GM21447 (cell line): Measurements from ENCODE around the gene FBXO9.
"Not testable (repeated sequence)": the region's sequence is repeated elsewhere in the genome, so short reads cannot be mapped to it uniquely, and the experiment has no call there.

ENCODE experiments used
- ATAC-seq: cut with Tn5 transposase; IDR thresholded peaks from one replicate; pipeline ENCODE4 v1.9.1; 2021; ENCODE audit not compliant: unreplicated experiment

The FBXO9 gene

GRCh38 chr6:53045891-53046673 lies 19.1 kb upstream of the FBXO9 start:
- ATAC-seq = no peak

DNA sequence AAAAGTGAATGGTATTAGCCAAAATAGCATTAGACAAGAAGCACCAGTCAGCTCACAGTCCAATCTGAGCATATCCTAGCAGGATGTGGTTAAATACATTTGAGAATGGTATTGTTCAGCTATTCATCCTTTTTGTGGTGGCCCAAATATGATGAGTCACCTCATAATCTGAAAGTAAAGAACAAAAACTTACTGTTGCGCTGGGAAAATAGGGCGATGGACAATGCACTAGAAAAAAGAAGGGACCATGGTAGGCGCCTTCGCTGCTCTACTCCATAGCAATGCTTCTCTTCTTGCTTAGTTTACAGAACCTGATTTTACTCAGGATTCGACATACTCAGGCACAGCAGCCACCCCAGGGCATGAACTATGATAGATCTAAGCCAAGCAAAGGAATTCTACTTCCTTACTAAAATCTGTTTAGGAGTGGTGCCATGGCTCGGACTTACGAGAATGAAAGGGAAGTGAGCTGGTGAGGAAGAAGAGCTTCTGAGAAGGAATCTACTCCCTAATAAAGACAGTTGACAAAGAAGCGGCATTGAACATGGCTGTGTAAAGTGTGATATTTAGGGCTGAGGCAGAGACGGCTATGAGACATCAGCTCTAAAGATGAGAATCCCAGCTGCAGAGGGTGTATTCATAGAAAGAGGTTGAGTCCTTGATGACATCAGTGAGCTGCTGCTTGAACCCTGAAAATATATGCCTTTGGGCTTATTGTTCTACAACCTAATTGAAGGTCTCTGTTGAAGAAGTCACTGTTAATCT lies 16.6 kb upstream of the FBXO9 start:
- ATAC-seq = peak; percentile 92

GRCh38 chr6:53049415-53049814 lies 15.8 kb upstream of the FBXO9 start:
- ATAC-seq = no peak

DNA sequence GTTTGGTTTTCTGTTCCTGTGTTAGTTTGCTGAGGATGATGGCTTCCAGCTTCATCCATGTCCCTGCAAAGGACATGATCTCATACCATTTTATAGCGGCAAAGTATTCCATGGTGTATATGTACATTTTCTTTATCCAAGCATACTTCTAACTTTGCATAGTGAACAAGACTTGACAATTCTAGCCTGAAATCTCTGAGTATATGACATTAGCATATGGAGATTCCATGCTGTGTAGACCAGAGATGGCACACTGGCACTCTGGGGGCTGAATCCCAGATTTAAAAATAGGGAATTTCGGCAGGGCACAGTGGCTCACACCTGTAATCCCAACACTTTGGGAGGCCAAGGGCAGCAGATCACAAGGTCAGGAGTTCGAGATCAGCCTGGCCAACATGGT lies 13.1 kb upstream of the FBXO9 start:
- ATAC-seq = not testable (repeated sequence)

DNA sequence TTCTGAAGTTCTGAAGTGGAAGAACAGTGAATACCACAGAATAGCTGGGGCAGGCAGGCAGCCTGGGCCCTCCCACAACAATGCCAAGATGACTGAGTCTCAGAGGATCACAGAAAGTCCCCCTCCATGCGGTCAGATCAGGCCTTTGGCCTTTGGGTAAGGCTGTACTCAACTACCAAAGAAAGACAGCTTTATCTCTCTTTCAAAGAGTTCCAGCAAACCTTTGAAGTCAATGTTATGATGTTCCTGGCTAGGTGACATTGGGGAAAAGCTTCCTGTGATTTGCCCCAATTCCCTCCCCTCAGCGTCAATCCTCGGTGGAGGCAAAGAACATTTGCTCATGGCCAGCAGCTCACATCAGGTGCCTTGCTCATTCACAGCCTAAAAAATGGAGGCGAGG lies 10.7 kb upstream of the FBXO9 start:
- ATAC-seq = no peak

- ATAC-seq = no peak
These were observed 9.3 kb upstream of the FBXO9 start for GRCh38 chr6:53055873-53056272.

DNA sequence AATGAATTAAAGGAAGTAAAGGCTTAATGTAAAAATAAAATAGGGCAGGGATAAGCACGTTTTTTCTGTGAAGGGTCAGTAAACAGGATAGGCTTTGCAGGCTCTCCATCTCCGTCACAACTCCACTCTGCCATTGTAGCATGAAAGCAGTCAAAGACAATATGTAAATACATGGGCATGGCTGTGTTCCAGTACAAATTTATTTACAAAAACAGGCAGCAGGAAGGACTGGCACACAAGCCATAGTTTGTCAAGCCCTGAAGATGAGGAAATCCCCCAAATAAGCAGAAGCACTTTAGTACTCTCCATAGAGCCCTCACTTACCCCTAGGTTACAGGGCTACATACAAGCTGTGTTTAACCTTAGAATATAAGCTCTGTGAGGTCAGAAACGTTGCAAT lies 8.9 kb upstream of the FBXO9 start:
- ATAC-seq = no peak

DNA sequence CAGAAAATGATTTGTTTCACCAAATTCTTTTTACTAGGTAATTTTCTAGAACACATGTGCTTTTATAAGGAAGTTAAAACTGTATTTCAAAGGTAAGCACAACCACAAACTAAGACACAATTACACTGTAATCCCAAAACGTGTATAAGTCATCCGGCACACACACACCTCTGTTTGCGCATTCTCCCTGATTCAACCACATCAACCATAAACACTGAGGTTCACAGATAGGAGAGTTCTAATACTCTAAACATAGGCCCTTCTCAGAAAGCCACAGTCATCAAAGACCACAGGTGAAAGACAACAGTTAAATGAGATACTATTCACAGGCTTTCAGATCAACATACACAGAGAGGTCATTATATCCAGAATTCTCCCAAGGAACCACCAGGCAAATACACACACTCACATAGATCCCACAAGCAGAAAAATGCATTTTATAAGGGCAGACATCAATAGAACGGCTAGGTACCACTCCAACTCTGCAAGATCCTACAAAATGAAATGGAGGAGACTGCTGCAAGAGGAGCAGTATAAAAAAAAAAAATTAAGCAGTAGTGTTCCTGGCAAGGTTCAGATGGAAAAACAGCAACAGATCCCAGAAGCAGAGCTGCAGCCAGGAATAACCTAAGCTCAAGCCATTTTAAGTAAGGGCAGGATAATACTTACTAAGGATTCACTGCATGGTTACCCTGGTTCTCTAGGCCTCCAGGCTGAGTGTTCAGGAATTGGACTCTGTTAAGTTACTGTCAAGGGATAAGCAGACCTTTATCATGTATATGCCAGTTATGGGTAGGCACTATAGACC lies 6.6 kb upstream of the FBXO9 start:
- ATAC-seq = no peak

GRCh38 chr6:53059648-53060589 lies 5.3 kb upstream of the FBXO9 start:
- ATAC-seq = no peak

GRCh38 chr6:53062169-53062539 lies 3.0 kb upstream of the FBXO9 start:
- ATAC-seq = no peak

- ATAC-seq = not testable (repeated sequence)
These were observed 949 bp upstream of the FBXO9 start for GRCh38 chr6:53064255-53064654.

DNA sequence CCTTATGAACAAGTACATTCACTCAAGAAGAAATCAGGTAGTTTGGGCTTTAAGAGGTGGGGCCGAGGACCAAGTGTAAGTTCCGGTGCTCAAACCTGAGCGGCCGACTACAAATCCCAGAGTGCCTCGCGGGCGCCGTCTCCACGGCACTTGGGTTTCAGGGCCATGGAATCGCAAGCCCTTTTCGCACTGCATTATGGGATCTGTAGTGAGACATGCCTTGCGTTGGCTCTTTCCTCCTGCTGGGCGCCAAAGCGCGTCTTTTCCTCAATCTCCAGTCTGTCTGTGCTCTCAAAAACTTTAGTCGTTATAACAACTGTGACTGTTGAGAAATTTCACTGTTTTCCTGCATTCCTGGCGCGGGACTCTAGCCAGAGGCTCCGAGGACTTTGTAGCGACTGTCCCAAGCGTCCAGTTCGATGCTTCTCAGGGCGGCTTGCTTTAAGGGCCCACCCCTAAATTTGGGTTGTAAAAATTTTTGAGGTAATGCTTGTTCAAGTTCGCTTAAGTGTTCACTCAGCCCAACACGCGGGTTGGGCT lies 408 bp upstream of the FBXO9 start:
- ATAC-seq = peak; percentile 71

DNA sequence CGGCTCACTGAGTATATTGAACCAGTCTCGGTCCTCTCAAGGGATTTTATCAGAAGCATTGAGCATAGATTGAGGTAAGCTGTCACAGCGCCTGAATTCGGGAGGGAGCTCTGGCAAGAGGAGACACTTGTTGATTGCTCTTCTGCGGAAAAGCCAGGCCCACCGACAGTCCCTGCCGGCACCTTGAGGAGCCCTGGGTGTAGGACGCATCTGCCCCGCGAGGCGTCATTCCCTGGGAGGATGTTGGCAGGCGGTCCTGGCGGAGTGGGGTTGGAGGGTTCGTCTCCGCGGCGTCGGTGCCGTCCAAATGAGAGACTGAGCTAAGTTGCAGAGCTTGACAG lies 843 bp downstream of the FBXO9 start:
- ATAC-seq = no peak

DNA sequence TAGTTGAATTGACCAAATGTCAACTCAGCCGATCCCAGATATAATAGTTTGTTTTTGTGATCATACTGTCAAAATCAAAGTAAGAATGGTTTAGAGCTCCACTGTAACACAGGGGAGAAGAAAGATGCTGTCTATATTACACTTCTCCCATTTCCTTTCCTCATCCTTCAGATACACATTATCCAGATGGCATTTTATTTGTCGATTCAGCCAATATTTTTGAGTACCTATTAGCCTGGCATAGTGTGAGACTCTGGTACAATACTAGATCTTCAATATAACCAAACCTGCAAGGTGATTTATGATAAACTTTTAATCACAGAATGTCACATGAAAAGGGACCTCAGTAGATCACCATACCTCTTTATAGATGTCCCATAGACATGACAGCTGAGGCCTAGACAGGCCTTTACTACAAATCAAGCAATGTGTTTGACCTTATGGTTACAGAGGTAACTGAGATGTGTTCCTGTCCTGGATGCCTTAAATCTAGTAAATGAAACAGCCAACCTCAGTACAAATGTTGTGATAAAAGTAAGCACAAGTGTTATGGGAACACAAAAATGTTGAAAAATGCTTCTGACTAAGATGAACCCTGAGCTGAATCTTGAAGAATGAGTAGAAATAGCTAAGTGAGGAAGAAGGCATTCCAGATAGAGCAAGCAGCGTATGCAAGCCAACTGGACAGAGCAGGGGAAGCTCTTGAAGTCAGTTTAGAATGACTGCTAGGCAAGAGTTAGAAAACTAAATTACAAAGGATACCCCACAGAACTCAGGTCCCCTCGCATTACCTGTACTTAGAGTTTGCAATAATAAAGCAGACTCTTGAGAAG lies 1.9 kb downstream of the FBXO9 start:
- ATAC-seq = no peak

DNA sequence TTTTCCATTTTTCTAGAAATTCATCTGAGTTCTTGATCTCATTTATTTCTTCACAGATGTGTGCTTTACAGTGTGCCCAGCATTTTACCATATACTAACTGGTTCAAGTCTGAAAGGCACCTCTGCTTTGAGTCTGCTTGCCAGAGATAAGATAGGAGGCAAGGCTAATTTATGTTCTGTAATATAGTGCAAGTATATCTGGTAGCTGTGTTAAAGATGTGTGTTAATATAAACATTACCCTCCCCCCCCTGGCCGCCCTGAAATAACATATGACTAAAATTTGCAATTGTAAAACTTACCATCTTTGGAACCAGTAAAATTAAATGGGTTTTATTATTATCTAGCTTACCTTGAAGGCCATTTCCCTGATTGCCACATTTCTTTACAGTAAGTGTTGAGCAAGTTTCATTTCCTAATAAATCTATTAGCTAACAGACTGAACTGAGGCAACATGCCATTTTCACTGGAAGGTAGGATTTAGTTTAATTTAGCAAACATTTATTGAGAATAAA lies 2.7 kb downstream of the FBXO9 start:
- no peak for ATAC-seq

GRCh38 chr6:53069427-53069826 lies 4.2 kb downstream of the FBXO9 start:
- ATAC-seq = no peak

GRCh38 chr6:53070806-53071205 lies 5.6 kb downstream of the FBXO9 start:
- ATAC-seq = peak; percentile 68

- no peak for ATAC-seq
These were observed 9.1 kb downstream of the FBXO9 start for GRCh38 chr6:53074347-53074746.

DNA sequence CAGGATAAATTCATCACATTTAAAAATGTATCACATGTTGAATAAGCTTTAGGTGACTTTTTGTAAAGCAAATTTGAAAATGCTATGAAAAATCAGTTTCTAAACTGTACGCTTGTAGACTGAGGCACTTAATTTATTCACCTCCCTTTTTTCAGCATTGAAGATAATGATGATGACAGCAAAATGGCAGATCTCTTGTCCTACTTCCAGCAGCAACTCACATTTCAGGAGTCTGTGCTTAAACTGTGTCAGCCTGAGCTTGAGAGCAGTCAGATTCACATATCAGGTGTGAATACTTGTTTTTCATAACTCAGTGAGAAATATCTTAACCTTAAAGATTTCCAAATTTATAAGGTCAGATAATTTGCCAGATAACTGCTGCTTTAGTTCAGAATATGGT lies 15.6 kb downstream of the FBXO9 start:
- no peak for ATAC-seq
